ACC112 (cell line): Measurements from ENCODE around the gene EBF3.

Source experiments
- H2AFZ ChIP-seq: fragments of 200-600 bp; sonication (generic); one replicate; pipeline ENCODE4 v1.6.0; 2017; ENCODE audit warnings: antibody characterized with exemption, low read length; ENCODE audit not compliant: unreplicated experiment
- H3K27ac ChIP-seq: fragments of 200-600 bp; sonication (generic); 2 replicates; pipeline ENCODE4 v1.5.1; 2014; ENCODE audit warnings: low read depth, mild to moderate bottlenecking, antibody characterized with exemption, low read length, moderate library complexity
- H3K27me3 ChIP-seq: fragments of 200-600 bp; sonication (generic); 2 replicates; pipeline ENCODE4 v1.6.1; 2014; ENCODE audit warnings: mild to moderate bottlenecking, antibody characterized with exemption, low read length, moderate library complexity, mixed read lengths; ENCODE audit not compliant: insufficient read depth
- H3K36me3 ChIP-seq: fragments of 200-600 bp; sonication (generic); 2 replicates; pipeline ENCODE4 v1.6.1; 2016; ENCODE audit warnings: mild to moderate bottlenecking, antibody characterized with exemption, low read length, moderate library complexity, mixed read lengths; ENCODE audit not compliant: insufficient read depth
- H3K4me1 ChIP-seq: fragments of 200-600 bp; sonication (generic); one replicate; pipeline ENCODE4 v1.6.1; 2016; ENCODE audit warnings: low read length, mixed read lengths; ENCODE audit not compliant: insufficient read depth, unreplicated experiment, control insufficient read depth
- H3K4me3 ChIP-seq: fragments of 200-600 bp; sonication (generic); 2 replicates; pipeline ENCODE4 v1.5.1; 2014; ENCODE audit warnings: mild to moderate bottlenecking, low read depth, low read length
- H3K79me2 ChIP-seq: fragments of 200-600 bp; sonication (generic); one replicate; pipeline ENCODE4 v1.6.0; 2016; ENCODE audit warnings: low read length; ENCODE audit not compliant: control insufficient read depth, unreplicated experiment, insufficient read depth

Gene EBF3

GRCh38 chr10:129838794-129839193, 125.3 kb downstream of the EBF3 start:
- Histone ChIP-seq H3K4me1 (no peaks in the 10 kb centered on the region), H3K27ac (no peak overlapping the region), H3K36me3 (peaks cover 3% of the 10 kb centered on the region; the same call in 1 of the 2 replicates), H3K27me3 (no peaks in the 10 kb centered on the region), H3K4me3 (no peak overlapping the region), H2AFZ (no peak overlapping the region), H3K79me2 (no peaks in the 10 kb centered on the region)

DNA sequence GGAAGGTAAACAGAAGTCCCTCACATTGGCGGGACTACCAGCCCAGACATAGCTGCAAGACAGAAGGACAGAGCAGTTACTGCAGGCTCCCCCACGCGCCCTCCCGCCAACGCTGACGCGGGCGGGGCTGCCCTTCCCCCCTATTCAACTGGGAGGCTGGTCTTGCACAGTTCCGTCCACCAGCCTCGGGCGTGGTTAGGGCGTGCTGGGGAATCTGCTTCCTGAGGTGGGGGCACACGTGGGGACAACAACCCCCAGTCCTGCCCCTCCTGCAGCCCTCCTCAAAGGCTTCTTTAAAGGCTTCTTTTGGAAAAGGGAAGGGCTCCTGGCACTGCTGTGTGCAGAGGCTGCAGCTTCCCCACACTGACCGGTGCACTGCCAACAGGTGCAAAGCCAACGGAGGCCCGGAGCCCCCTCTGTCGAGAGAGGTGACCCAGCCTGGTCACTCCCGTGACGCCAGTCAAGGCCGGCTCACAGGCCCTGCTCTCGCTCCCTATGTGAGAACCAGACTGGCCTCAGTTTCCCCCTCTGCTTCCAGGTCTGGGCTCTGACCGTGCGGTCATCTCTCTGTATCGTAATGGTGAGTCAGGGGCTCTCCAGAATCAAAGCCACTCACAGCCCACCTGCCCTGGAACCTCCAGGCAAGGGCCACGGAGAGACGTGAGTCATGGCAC, 126.0 kb downstream of the EBF3 start:
- H3K27me3 ChIP-seq = no peaks in the 10 kb centered on the region
- no peak overlapping the region for H2AFZ ChIP-seq
- no peaks in the 10 kb centered on the region for H3K4me1 ChIP-seq
- no peak overlapping the region for H3K27ac ChIP-seq
- no peaks in the 10 kb centered on the region for H3K79me2 ChIP-seq
- H3K36me3 ChIP-seq = peaks cover 3% of the 10 kb centered on the region; the same call in 1 of the 2 replicates
- no peak overlapping the region for H3K4me3 ChIP-seq

DNA sequence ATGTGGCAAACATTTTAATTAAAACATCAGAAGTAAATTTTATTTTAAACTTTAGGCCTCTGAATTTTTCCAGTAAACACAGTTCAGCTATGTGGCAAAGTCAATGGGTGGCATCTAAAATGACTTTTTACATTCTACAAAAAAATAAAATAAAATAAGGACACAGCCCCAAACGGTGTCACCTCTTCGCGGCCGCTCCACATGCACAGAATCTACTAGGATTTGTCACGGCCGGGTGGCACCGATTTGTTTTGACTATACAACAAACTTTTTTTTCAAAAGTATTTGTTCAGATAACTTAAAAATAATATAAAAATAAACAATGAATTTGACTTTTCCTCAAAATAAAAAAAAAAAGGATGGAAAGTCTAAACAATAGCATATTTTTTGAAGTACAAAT, 127.8 kb downstream of the EBF3 start:
- H3K36me3 ChIP-seq = peaks cover 3% of the 10 kb centered on the region; the same call in 1 of the 2 replicates
- H3K4me1 ChIP-seq = no peaks in the 10 kb centered on the region
- H3K27me3 ChIP-seq = no peaks in the 10 kb centered on the region
- H2AFZ ChIP-seq = no peak overlapping the region
- no peak overlapping the region for H3K4me3 ChIP-seq
- H3K27ac ChIP-seq = no peak overlapping the region
- no peaks in the 10 kb centered on the region for H3K79me2 ChIP-seq

DNA sequence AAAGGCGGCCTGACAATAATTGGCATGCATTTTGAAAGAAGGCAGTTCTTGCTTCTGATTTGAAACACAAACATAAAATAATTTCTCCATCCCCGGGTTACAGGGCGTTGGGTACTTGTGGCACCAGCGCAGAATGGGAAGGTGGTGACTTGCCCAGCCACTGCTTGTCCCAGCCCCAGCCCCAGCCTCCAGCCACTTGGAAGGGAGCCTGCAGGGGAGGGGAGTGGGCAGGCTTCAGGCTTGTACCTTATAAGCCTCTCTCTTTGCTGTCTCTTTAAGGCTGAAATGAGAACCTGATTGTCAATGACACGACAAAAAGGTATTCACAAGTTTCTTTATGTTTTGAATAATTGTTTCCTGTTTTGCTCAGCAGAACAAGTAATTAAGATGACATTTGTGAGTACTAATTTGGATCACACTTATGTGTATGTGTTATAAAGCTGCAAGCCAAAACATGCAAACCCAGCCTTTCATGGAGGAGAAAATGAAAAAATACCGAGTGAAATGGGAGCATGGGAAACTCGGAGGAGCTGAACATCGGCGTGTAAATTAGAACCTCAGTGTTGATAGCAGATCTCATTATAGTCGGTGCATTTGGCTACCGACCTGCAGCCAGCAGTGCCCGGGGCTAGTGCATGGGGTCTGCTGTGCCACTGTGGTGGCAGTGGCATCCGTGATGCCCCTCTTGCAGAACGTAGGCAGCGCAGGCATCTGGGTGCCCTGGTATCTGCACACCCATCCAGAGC, 129.9 kb downstream of the EBF3 start:
- no peaks in the 10 kb centered on the region for H3K36me3 ChIP-seq
- no peaks in the 10 kb centered on the region for H3K27me3 ChIP-seq
- no peak overlapping the region for H3K4me3 ChIP-seq
- H2AFZ ChIP-seq = no peak overlapping the region
- H3K79me2 ChIP-seq = no peaks in the 10 kb centered on the region
- H3K4me1 ChIP-seq = no peaks in the 10 kb centered on the region
- no peak overlapping the region for H3K27ac ChIP-seq

DNA sequence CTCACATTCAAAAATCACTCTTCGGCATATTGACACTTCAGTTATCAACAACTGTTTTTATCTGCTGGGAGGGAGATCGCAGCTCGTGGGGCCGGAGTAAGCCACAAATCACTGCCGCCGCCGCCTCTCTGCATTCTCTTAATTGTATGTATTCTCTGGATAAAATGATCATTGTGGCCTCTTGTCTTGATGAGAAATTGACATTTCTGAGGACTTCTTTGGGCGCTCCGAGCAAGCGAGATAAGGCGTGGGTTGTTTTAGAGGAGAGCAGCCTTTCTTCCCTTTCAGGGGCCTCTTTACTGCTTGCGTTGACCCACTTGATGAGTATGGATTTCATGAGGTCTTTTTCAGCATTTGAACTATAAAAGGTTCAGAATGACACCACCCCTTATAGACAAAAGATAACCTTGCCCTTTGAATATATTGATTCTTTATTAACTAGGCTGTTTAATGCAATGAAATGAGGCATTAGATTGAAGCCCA, 130.6 kb downstream of the EBF3 start:
- Histone ChIP-seq H3K27ac (no peak overlapping the region), H2AFZ (no peak overlapping the region), H3K27me3 (no peaks in the 10 kb centered on the region), H3K36me3 (no peaks in the 10 kb centered on the region), H3K4me3 (no peak overlapping the region), H3K79me2 (no peaks in the 10 kb centered on the region), H3K4me1 (no peaks in the 10 kb centered on the region)

GRCh38 chr10:129832573-129833467, 131.3 kb downstream of the EBF3 start:
- H3K4me3 ChIP-seq = no peak overlapping the region
- H2AFZ ChIP-seq = no peak overlapping the region
- no peak overlapping the region for H3K27ac ChIP-seq
- H3K27me3 ChIP-seq = no peaks in the 10 kb centered on the region
- H3K79me2 ChIP-seq = no peaks in the 10 kb centered on the region
- no peaks in the 10 kb centered on the region for H3K36me3 ChIP-seq
- no peaks in the 10 kb centered on the region for H3K4me1 ChIP-seq

- Histone ChIP-seq H3K4me3 (no peak overlapping the region), H3K79me2 (no peaks in the 10 kb centered on the region), H3K27me3 (no peaks in the 10 kb centered on the region), H2AFZ (no peak overlapping the region), H3K4me1 (no peaks in the 10 kb centered on the region), H3K36me3 (no peaks in the 10 kb centered on the region), H3K27ac (no peak overlapping the region)
Observed at GRCh38 chr10:129831150-129831549, 132.9 kb downstream of the EBF3 start.

DNA sequence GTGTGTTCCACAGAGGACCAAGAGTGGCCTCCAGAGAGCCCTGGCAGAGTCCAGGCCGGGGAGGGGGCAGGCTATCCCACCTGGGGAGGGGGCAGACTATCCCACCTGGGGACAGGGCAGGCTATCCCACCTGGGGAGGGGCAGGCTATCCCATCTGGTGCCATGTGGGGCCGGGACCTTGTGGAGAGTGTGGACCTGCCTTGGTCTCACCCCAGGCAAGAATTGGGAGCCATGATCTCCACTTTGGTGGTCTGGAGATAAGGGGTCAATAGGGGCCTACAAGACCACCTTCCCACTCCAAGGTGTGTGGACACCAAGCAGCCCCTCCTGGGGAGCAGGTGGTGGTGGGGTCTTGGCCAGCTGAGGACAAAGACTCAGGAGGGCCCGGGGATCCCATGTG, 138.2 kb downstream of the EBF3 start:
- Histone ChIP-seq H3K4me1 (no peaks in the 10 kb centered on the region), H3K4me3 (no peak overlapping the region), H3K79me2 (no peaks in the 10 kb centered on the region), H2AFZ (no peak overlapping the region), H3K36me3 (no peaks in the 10 kb centered on the region), H3K27ac (no peak overlapping the region), H3K27me3 (peaks cover 4% of the 10 kb centered on the region; the same call in 1 of the 2 replicates)

DNA sequence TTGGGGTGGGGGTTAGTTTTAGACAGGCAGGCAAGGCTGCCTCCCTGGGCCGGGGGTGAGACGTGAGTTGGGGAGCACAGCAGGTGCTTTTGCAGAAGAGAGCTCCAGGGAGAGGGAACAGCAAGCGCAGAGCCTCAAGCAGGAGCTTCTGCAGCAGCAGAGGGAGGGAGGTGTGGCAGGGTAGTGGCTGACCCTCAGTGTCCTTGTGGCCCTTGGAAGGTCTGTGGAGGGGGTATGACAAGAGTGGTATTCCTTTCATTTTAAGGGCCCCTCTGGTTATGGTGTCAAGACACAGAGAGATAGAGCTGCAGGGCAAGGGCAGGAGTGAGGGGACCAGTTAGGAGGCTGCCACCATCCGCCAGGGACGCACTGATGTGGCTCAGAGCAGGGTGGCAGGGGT, 138.9 kb downstream of the EBF3 start:
- H3K79me2 ChIP-seq = no peaks in the 10 kb centered on the region

GRCh38 chr10:129820451-129820850, 143.6 kb downstream of the EBF3 start:
- Histone ChIP-seq H3K4me3 (no peak overlapping the region), H3K79me2 (no peaks in the 10 kb centered on the region), H3K27ac (no peak overlapping the region), H3K27me3 (peaks cover 4% of the 10 kb centered on the region), H2AFZ (no peak overlapping the region), H3K4me1 (no peaks in the 10 kb centered on the region), H3K36me3 (no peaks in the 10 kb centered on the region)

More for the DNA sequence above, 138.9 kb downstream of the EBF3 start:
- H3K27ac ChIP-seq = no peak overlapping the region
- H3K36me3 ChIP-seq = no peaks in the 10 kb centered on the region
- no peak overlapping the region for H2AFZ ChIP-seq
- H3K27me3 ChIP-seq = peaks cover 4% of the 10 kb centered on the region; the same call in 1 of the 2 replicates
- no peak overlapping the region for H3K4me3 ChIP-seq
- H3K4me1 ChIP-seq = no peaks in the 10 kb centered on the region
